Measurements from ENCODE around the gene PALM. TPM values are rescaled to one million over a fixed set of nuclear protein-coding genes. Genes with fewer than 3 reads are reported as not detected.

Gene PALM
- total and polyA plus RNA-seq, 4 donors: 0.92 to 5.1 (median 4.3) TPM

DNA sequence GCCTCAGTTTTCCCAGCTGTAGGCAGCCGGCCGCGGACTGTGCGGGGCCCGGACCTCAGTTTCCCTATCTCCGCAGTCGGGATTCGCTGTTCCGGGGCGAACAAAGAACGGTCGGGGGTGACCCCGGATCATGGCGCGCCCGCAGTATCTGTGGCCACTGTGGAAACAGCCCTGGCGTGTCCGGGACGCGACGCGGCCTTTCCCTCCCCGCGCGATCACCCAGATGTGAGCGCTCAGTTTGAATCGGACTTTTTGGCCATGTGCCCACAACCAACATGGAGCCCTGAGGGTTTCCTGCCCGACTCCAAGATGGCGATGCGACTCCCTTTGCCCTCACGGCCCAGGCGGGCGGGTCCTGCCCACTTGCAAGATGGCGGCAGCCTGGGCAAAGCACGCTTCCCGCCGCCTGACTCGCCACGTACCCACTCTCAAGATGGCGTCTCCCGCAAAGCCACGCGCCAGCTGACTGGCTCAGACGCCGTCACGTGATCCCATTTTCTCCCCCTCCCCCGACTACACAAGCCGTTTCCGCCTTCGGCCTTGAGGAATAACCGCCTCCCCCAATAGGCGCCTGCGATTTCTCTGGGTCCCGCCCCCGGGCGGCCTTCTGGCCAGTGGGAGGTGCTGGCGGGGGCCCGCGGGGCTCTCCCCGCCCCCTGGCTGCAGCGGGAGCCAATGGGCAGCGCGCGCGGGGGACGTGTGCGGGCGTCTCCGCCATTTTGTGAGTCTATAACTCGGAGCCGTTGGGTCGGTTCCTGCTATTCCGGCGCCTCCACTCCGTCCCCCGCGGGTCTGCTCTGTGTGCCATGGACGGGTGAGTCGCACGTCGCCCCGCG lies 88.2 kb downstream of the PALM start, which contains the start of gene PTBP1 (continued):
- TF ChIP-seq, protein P1, sequence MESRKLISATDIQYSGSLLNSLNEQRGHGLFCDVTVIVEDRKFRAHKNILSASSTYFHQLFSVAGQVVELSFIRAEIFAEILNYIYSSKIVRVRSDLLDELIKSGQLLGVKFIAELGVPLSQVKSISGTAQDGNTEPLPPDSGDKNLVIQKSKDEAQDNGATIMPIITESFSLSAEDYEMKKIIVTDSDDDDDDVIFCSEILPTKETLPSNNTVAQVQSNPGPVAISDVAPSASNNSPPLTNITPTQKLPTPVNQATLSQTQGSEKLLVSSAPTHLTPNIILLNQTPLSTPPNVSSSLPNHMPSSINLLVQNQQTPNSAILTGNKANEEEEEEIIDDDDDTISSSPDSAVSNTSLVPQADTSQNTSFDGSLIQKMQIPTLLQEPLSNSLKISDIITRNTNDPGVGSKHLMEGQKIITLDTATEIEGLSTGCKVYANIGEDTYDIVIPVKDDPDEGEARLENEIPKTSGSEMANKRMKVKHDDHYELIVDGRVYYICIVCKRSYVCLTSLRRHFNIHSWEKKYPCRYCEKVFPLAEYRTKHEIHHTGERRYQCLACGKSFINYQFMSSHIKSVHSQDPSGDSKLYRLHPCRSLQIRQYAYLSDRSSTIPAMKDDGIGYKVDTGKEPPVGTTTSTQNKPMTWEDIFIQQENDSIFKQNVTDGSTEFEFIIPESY (IDR thresholded peaks at IDR 0.05): peak; percentile 86
- TF ChIP-seq GABPA (IDR thresholded peaks at IDR 0.05 in 1 of 2, conservative IDR thresholded peaks at IDR 0.05 in 1 of 2) (peak in 1 of 2 donors; percentile 82), RAD21 (IDR thresholded peaks at IDR 0.05) (peak in 1 of 2 donors; percentile 4), YY1 (IDR thresholded peaks at IDR 0.05) (peak; percentile 100)
- TF ChIP-seq, protein P2, sequence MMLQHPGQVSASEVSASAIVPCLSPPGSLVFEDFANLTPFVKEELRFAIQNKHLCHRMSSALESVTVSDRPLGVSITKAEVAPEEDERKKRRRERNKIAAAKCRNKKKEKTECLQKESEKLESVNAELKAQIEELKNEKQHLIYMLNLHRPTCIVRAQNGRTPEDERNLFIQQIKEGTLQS (IDR thresholded peaks at IDR 0.05): peak; percentile 56

Other genes starting within 250 kb of the PALM start
- gene SHC2, start 247.9 kb upstream of the PALM start, total RNA-seq: 10 to 100 TPM; 15.6 to 28.7 TPM
- gene SHC2, start 247.9 kb upstream of the PALM start, polyA plus RNA-seq: 10 to 100 TPM; 17.3 to 43.0 TPM
- under 1 TPM; 0.17 to 0.23 TPM for gene MADCAM1, start 212.4 kb upstream of the PALM start, total RNA-seq
- under 1 TPM; 0.25 to 0.32 TPM for gene MADCAM1, start 212.4 kb upstream of the PALM start, polyA plus RNA-seq
- 10 to 100 TPM; 15.1 to 15.5 TPM for gene TPGS1, start 201.4 kb upstream of the PALM start, total RNA-seq
- gene TPGS1, start 201.4 kb upstream of the PALM start, polyA plus RNA-seq: 10 to 100 TPM in 1 of 2 donors, 1 to 10 TPM in 1; 1.7 to 14.3 TPM
- gene CDC34, start 177.2 kb upstream of the PALM start, total RNA-seq: 10 to 100 TPM; 29.6 to 83.8 TPM
- 10 to 100 TPM; 19.2 to 53.9 TPM for gene CDC34, start 177.2 kb upstream of the PALM start, polyA plus RNA-seq
- gene GZMM, start 164.9 kb upstream of the PALM start, total RNA-seq: 1 to 10 TPM; 1.0 to 1.1 TPM
- 1 to 10 TPM in 1 of 2 donors, under 1 TPM in 1; 0.28 to 1.3 TPM for gene GZMM, start 164.9 kb upstream of the PALM start, polyA plus RNA-seq
- 100 to 1,000 TPM in 1 of 2 donors, 10 to 100 TPM in 1; 80.4 to 367 TPM for gene BSG, start 136.3 kb upstream of the PALM start, total RNA-seq
- 100 to 1,000 TPM; 146 to 152 TPM for gene BSG, start 136.3 kb upstream of the PALM start, polyA plus RNA-seq
- under 1 TPM; 0.05 to 0.17 TPM for gene HCN2, start 119.1 kb upstream of the PALM start, total RNA-seq
- gene HCN2, start 119.1 kb upstream of the PALM start, polyA plus RNA-seq: under 1 TPM in 1 of 2 donors, not detected in 1; 0.13 TPM
- gene POLRMT, start 75.4 kb upstream of the PALM start, total RNA-seq: 10 to 100 TPM; 16.0 to 33.0 TPM
- 10 to 100 TPM; 37.2 to 41.4 TPM for gene POLRMT, start 75.4 kb upstream of the PALM start, polyA plus RNA-seq
- gene FGF22, start 69.1 kb upstream of the PALM start, total RNA-seq: under 1 TPM in 1 of 2 donors, not detected in 1; 0.08 TPM
- gene FGF22, start 69.1 kb upstream of the PALM start, polyA plus RNA-seq: not detected
- gene RNF126, start 45.7 kb upstream of the PALM start, total RNA-seq: 10 to 100 TPM; 16.7 to 29.1 TPM
- 10 to 100 TPM; 19.1 to 32.7 TPM for gene RNF126, start 45.7 kb upstream of the PALM start, polyA plus RNA-seq
- gene FSTL3, start 32.5 kb upstream of the PALM start, total RNA-seq: 1 to 10 TPM; 5.7 to 8.4 TPM
- gene FSTL3, start 32.5 kb upstream of the PALM start, polyA plus RNA-seq: 1 to 10 TPM; 2.2 to 6.3 TPM
- gene PRSS57, start 13.5 kb upstream of the PALM start, total RNA-seq: 10 to 100 TPM in 1 of 2 donors, not detected in 1; 12.1 TPM
- under 1 TPM in 1 of 2 donors, not detected in 1; 0.10 TPM for gene PRSS57, start 13.5 kb upstream of the PALM start, polyA plus RNA-seq
- gene MISP, start 42.2 kb downstream of the PALM start, total RNA-seq: under 1 TPM in 1 of 2 donors, not detected in 1; 0.08 TPM
- under 1 TPM in 1 of 2 donors, not detected in 1; 0.05 TPM for gene MISP, start 42.2 kb downstream of the PALM start, polyA plus RNA-seq
- 100 to 1,000 TPM in 1 of 2 donors, 10 to 100 TPM in 1; 98.1 to 147 TPM for gene PTBP1, start 88.5 kb downstream of the PALM start, total RNA-seq
- 10 to 100 TPM; 72.9 to 76.5 TPM for gene PTBP1, start 88.5 kb downstream of the PALM start, polyA plus RNA-seq
- gene PLPPR3, start 113.0 kb downstream of the PALM start, total RNA-seq: 1 to 10 TPM in 1 of 2 donors, not detected in 1; 3.1 TPM
- not detected for gene PLPPR3, start 113.0 kb downstream of the PALM start, polyA plus RNA-seq
- 10 to 100 TPM in 1 of 2 donors, under 1 TPM in 1; 0.08 to 20.2 TPM for gene AZU1, start 118.9 kb downstream of the PALM start, total RNA-seq
- 1 to 10 TPM in 1 of 2 donors, under 1 TPM in 1; 0.24 to 1.8 TPM for gene AZU1, start 118.9 kb downstream of the PALM start, polyA plus RNA-seq
- 100 to 1,000 TPM in 1 of 2 donors, under 1 TPM in 1; 0.17 to 225 TPM for gene PRTN3, start 132.1 kb downstream of the PALM start, total RNA-seq
- 1 to 10 TPM in 1 of 2 donors, under 1 TPM in 1; 0.67 to 2.7 TPM for gene PRTN3, start 132.1 kb downstream of the PALM start, polyA plus RNA-seq
- 10 to 100 TPM in 1 of 2 donors, under 1 TPM in 1; 0.17 to 37.4 TPM for gene ELANE, start 143.4 kb downstream of the PALM start, total RNA-seq
- gene ELANE, start 143.4 kb downstream of the PALM start, polyA plus RNA-seq: 1 to 10 TPM in 1 of 2 donors, under 1 TPM in 1; 0.88 to 2.7 TPM
- gene CFD, start 150.7 kb downstream of the PALM start, total RNA-seq: 10 to 100 TPM; 13.2 to 14.1 TPM
- gene CFD, start 150.7 kb downstream of the PALM start, polyA plus RNA-seq: 10 to 100 TPM in 1 of 2 donors, 1 to 10 TPM in 1; 4.5 to 20.2 TPM
- gene MED16, start 184.3 kb downstream of the PALM start, total RNA-seq: 10 to 100 TPM; 39.7 to 42.3 TPM
- 10 to 100 TPM; 30.6 to 50.5 TPM for gene MED16, start 184.3 kb downstream of the PALM start, polyA plus RNA-seq
- not detected for gene RNU6-9, start 184.5 kb downstream of the PALM start, total RNA-seq
- gene RNU6-9, start 184.5 kb downstream of the PALM start, polyA plus RNA-seq: not detected
- gene R3HDM4, start 204.3 kb downstream of the PALM start, total RNA-seq: 10 to 100 TPM; 17.4 to 72.4 TPM
- 10 to 100 TPM; 14.1 to 23.0 TPM for gene R3HDM4, start 204.3 kb downstream of the PALM start, polyA plus RNA-seq
- gene KISS1R, start 208.4 kb downstream of the PALM start, total RNA-seq: not detected
- gene KISS1R, start 208.4 kb downstream of the PALM start, polyA plus RNA-seq: not detected
- gene ARID3A, start 217.1 kb downstream of the PALM start, total RNA-seq: 10 to 100 TPM in 1 of 2 donors, 1 to 10 TPM in 1; 5.2 to 42.4 TPM
- 1 to 10 TPM in 1 of 2 donors, under 1 TPM in 1; 0.74 to 1.0 TPM for gene ARID3A, start 217.1 kb downstream of the PALM start, polyA plus RNA-seq